Coronary artery (tissue), 2 donors: ENCODE data around the gene CRACR2A.

ENCODE experiments used
- DNase-seq: peaks from one replicate; pipeline ENCODE4 v3.0.0-alpha.2; 2017; ENCODE audit warnings: low spot score
- H3K27ac ChIP-seq, 2 donors: fragments of 200-600 bp; sonication (generic); one replicate each; pipeline ENCODE4 v1.5.1; 2016 to 2019
- H3K4me3 ChIP-seq: fragments of 200-600 bp; sonication (generic); 2 replicates; pipeline ENCODE4 v1.5.1; 2016; ENCODE audit warnings: mild to moderate bottlenecking, moderate library complexity
- TF ChIP-seq, protein P1 (sequence below): fragments of 200-600 bp; sonication (generic); IDR thresholded peaks from one replicate; pipeline ENCODE4 v1.5.1; 2019; ENCODE audit warnings: antibody characterized with exemption

The CRACR2A gene

DNA sequence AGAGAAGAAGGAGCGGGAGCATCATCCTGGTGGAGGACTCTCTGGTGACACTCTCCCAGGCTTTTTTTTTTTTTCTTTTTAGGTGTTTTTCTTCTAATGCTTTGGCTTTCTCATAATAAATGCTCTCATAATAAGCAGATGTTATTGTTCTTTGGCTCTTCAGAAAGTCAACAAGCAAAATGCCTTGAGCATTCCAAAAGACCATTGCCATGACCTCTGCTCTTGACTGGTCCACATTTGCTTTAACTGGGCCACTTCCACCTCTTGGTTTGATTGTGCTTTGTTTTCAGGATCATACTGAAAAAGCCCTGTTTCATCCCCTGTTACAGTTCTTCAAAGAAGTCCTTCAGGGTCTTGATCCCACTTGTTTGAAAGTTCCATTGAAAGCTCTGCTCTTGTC is 36.9 kb downstream of the CRACR2A start:
- TF ChIP-seq, protein P1, sequence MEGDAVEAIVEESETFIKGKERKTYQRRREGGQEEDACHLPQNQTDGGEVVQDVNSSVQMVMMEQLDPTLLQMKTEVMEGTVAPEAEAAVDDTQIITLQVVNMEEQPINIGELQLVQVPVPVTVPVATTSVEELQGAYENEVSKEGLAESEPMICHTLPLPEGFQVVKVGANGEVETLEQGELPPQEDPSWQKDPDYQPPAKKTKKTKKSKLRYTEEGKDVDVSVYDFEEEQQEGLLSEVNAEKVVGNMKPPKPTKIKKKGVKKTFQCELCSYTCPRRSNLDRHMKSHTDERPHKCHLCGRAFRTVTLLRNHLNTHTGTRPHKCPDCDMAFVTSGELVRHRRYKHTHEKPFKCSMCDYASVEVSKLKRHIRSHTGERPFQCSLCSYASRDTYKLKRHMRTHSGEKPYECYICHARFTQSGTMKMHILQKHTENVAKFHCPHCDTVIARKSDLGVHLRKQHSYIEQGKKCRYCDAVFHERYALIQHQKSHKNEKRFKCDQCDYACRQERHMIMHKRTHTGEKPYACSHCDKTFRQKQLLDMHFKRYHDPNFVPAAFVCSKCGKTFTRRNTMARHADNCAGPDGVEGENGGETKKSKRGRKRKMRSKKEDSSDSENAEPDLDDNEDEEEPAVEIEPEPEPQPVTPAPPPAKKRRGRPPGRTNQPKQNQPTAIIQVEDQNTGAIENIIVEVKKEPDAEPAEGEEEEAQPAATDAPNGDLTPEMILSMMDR: no peak
- Histone ChIP-seq H3K4me3 (no peak overlapping the region), H3K27ac (no peak overlapping the region)
- DNase-seq: no peak

DNA sequence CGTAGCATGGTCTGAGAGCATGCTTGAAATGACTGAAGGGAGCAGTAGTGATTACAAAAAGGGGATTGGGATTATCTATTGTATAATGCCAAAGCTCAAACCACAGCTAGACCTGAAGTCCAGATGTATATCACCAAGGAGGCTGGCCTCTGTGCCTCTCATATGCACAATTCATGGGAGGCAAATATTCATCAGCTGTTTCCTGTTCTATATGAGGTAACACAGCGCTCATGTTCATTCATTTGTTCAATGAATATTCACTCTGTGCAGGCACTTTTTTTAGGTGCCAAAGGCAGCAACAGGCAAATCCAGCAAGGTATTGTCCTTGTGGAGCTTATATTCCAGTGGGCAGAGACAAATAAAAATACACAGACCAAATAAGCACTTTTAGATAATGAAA is 39.0 kb downstream of the CRACR2A start:
- Histone ChIP-seq H3K4me3 (no peak overlapping the region), H3K27ac (no peak overlapping the region)
- no peak for DNase-seq
- TF ChIP-seq, protein P1: no peak

DNA sequence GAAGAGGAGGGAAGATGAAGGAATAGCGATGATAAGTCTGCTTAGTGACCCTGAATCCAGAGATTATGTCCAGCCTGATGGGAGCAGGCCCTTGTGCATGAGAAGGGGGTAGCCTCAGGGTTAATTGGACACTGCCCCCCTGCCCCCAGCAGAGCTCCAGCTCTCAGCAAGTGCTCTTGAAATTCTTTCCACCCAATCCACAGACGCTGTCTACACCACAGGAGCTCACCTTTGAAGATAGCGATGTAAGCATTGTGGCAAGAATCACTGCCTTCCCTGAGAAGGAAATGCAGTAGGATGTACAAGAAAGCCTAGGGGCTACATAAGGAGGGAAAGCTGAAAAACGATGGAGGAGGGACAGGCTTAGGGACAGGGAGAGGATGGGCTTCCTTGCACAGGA is 39.4 kb downstream of the CRACR2A start:
- Histone ChIP-seq H3K27ac (no peak overlapping the region), H3K4me3 (no peak overlapping the region)
- no peak for DNase-seq
- TF ChIP-seq, protein P1: no peak

DNA sequence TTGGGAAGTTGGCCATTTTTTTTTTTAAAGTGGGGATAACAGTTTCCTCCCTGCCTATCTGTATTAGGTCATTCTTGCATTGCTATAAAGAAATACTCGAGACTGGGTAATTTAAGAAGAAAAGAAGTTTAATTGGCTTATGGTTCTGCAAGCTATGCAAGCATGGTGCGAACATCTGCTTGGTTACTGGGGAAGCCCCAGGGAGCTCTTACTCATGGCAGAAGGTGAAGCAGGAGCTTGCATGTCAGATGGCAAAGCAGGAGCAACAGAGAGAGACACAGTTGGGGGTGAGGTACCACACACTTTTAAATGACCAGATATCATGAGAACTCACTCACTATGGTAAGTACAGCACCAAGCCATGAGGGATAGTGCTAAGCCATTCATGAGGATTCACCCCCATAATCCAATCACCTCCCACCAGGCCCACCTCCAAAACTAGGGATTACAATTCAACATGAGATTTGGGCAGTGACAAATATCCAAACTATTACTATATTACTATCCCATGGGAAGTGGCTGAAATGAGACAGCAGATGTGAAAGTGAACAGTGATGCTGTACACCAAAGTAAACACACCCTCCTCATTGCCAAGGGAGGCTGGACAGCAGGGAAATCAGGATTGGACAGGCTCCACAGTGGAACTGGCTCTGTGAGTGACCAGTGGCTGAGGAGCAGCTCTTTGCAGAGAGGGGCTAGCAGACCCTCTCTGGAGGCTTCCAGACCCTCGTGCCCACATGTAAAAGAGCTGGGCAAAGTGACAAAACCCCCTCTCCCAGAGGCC is 40.5 kb downstream of the CRACR2A start:
- H3K4me3 ChIP-seq: no peak overlapping the region
- no peak overlapping the region for H3K27ac ChIP-seq
- DNase-seq: no peak
- TF ChIP-seq, protein P1: no peak

DNA sequence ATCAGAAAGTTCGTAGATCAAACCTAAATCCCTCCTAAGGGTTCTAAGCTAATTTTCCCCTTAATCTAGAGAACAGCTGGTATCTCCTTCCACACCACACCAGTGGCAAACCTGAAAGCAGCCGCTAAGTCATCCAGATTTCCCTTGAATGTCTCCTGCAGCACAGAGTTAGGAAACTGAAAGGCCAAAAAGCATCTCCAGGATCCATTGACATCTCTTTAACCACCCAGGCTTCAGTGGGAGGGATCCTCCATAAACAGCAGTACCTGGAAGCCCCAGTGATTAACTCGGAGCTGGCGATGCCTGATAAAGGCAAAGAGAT is 47.6 kb downstream of the CRACR2A start:
- TF ChIP-seq, protein P1: no peak
- no peak for DNase-seq
- H3K4me3 ChIP-seq: no peak overlapping the region
- H3K27ac ChIP-seq: peak overlapping the region in 1 of 2 donors; percentile 56

DNA sequence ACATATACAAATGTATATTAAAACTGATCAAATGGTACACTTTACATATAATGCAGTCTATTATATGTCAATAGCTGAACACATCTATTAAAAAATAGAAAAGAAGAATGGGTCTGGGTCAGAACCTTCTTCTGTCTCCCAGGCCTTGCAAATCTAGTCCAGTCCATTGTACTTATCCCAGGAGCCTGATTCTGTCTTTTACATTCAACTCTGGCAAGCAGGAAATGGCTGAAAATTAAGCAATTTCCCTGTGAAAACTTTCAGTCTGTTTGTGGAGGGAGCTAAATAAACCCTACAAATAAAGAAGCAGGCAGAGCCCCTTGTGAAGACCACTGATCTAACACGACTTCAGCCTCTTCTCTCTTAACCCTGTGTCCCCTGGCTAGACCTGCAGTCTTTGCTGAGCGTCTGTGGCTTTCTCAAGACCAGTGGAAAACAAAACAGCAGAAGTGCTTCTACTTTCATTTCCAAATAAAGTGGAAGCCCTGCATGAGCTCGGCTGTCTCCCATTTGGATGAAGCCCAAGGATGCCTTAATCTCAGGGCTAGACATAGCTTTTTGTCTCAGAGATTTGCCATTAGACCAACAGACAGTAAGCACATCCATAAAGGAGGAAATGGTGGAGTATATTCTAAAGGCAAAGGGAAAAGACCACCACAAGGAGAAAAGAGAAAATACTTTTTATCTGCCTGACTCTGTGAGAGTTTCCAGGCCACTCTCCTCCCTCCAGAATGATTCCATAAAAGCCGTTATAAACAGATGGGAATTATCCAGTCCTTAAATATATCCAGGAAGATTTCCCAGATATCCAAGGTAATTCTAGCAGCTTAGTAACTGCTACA is 48.2 kb downstream of the CRACR2A start:
- DNase-seq: no peak
- peak overlapping the region; percentile 48 to 56 for H3K27ac ChIP-seq
- TF ChIP-seq, protein P1: no peak
- H3K4me3 ChIP-seq: peak overlapping the region; percentile 32

DNA sequence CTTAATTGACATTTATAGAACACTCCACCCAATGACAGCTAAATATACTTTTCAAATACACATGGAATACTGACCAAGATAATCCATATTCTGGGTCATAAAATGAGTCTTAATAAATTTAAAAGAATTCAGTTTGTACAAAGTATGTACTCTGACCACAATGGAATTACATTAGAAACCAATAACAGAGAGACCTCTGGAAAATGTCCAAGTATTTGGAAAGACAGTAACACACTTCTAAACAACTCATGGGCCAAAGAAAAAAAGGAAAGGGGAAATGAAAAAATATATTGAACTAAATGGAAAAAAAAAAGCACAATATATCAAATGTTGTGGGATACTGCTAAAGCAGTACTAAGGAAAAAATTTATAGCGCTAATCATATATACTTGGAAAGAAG is 52.0 kb downstream of the CRACR2A start:
- TF ChIP-seq, protein P1: no peak
- no peak for DNase-seq
- no peak overlapping the region for H3K27ac ChIP-seq

More for the DNA sequence above, 52.0 kb downstream of the CRACR2A start:
- H3K4me3 ChIP-seq: no peak overlapping the region
